ENCODE results near the gene CERT1. TPM values are rescaled to one million over a fixed set of nuclear protein-coding genes. Genes with fewer than 3 reads are reported as not detected.

The CERT1 gene
- total RNA-seq, 1 donor from 2014 or later = 38.3 TPM

DNA sequence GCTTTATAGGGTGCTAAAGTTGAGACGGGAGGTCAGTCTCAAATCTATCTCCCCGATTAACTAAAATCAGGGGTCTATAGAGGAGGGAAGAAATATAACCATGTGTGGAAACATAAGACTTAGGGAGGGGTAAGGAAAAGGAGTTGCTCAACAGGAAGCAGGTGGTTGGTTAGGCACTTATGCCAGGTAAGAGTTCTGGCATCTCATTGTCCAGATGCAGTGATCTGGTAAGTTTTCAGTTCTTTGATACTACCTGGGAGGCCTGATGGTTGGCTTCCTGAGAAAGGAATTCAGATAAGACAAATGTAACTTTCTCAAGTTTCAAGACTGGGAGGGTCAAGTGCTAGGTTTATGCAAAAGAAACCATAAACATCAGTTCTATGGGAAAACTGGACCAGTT is 47.7 kb downstream of the CERT1 start:
- Mint-ChIP-seq H3K4me3 (no peak overlapping the region), H3K36me3 (peaks cover 25% of the 10 kb centered on the region), H3K9me3 (peaks cover 18% of the 10 kb centered on the region), H3K27ac (no peak overlapping the region), H3K27me3 (ENCODE audit: low read depth) (no peaks in the 10 kb centered on the region), H3K4me1 (peaks cover 14% of the 10 kb centered on the region)
- TF ChIP-seq, protein P1, sequence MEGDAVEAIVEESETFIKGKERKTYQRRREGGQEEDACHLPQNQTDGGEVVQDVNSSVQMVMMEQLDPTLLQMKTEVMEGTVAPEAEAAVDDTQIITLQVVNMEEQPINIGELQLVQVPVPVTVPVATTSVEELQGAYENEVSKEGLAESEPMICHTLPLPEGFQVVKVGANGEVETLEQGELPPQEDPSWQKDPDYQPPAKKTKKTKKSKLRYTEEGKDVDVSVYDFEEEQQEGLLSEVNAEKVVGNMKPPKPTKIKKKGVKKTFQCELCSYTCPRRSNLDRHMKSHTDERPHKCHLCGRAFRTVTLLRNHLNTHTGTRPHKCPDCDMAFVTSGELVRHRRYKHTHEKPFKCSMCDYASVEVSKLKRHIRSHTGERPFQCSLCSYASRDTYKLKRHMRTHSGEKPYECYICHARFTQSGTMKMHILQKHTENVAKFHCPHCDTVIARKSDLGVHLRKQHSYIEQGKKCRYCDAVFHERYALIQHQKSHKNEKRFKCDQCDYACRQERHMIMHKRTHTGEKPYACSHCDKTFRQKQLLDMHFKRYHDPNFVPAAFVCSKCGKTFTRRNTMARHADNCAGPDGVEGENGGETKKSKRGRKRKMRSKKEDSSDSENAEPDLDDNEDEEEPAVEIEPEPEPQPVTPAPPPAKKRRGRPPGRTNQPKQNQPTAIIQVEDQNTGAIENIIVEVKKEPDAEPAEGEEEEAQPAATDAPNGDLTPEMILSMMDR (IDR thresholded peaks at IDR 0.05; ENCODE audit: unreplicated experiment) = no peak
- DNase-seq (ENCODE audit: low spot score in 2 of 2, unreplicated experiment in 2 of 2) = no peak

DNA sequence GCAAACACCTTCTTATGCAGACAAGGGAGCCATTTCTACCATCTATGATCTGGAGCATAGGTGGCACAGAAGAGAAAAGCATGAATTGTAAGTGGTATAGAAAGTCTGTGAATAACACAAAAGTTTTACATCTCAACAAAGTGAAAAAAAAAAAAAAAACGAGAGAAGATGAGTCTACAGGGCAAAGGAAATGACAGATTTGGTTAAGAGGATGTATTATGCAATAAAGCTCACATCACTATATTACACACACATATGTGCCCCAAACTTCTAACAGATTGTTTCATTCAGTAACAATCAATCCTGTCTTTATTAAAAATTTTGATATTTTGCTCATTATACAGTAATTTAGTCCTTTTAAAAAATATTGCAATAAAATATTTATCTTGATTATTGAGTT is 49.8 kb downstream of the CERT1 start:
- Mint-ChIP-seq H3K4me3 (no peak overlapping the region), H3K27ac (no peak overlapping the region), H3K36me3 (peaks cover 15% of the 10 kb centered on the region), H3K9me3 (peaks cover 9% of the 10 kb centered on the region), H3K4me1 (peaks cover 13% of the 10 kb centered on the region), H3K27me3 (ENCODE audit: low read depth) (no peaks in the 10 kb centered on the region)
- TF ChIP-seq, protein P1 (IDR thresholded peaks at IDR 0.05; ENCODE audit: unreplicated experiment) = no peak
- no peak for DNase-seq (ENCODE audit: low spot score in 2 of 2, unreplicated experiment in 2 of 2)

DNA sequence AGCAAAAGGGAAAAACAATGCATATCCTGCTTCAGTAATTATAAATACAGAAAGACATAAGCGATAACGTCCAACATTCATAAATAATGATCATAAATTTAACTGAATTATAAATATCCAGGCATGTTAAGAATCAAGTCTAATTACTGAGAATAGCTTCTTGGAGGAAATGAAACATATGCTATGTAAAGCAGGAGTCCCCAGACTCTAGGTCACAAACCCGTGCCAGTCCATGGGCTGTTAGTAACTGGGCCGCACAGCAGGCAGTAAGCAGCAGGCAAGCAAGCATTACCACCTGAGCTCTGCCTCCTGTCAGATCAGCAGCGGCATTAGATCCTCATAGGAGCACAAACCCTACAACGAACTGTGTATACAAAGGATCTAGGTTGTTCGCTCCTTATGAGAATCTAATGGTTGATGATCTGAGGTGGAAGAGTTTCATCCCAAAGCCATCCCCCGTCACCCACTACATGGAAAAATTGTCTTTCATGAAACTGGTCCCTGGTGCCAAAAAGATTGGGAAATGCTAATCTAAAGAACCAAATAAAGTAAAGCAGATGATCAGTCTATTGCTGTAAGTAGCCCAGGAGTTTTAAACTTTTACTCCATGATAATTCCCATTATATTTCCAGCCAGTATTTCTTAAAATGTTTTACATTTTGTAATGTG is 50.4 kb downstream of the CERT1 start:
- Mint-ChIP-seq H3K9me3 (peaks cover 9% of the 10 kb centered on the region), H3K27ac (no peak overlapping the region), H3K27me3 (ENCODE audit: low read depth) (no peaks in the 10 kb centered on the region), H3K4me1 (peaks cover 7% of the 10 kb centered on the region), H3K4me3 (no peak overlapping the region), H3K36me3 (peaks cover 15% of the 10 kb centered on the region)
- DNase-seq (ENCODE audit: low spot score in 2 of 2, unreplicated experiment in 2 of 2) = no peak
- TF ChIP-seq, protein P1 (IDR thresholded peaks at IDR 0.05; ENCODE audit: unreplicated experiment) = no peak

DNA sequence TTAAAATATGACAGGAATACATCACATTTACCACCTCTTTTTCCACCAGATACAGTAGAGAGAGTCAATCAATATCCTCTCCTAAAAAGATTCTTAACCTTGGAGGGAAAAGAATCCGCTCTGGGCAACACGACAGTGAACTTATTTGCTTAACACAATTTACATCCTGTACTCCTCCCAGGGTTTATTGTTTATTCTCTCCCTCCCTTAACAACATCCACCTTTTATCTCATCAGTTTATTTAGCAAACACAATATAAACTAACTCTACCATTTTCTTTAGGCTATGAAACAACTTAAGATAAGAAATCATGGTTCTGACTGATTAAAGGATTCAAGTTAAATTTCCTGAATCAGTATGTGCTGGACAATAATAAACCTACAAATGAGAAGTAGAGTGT is 50.9 kb downstream of the CERT1 start:
- H3K9me3 Mint-ChIP-seq = peaks cover 9% of the 10 kb centered on the region
- peaks cover 3% of the 10 kb centered on the region for H3K4me1 Mint-ChIP-seq
- no peak for DNase-seq (ENCODE audit: low spot score in 2 of 2, unreplicated experiment in 2 of 2)
- H3K27me3 Mint-ChIP-seq (ENCODE audit: low read depth) = no peaks in the 10 kb centered on the region
- no peak overlapping the region for H3K27ac Mint-ChIP-seq
- no peak overlapping the region for H3K4me3 Mint-ChIP-seq
- H3K36me3 Mint-ChIP-seq = peaks cover 19% of the 10 kb centered on the region
- TF ChIP-seq, protein P1 (IDR thresholded peaks at IDR 0.05; ENCODE audit: unreplicated experiment) = no peak

DNA sequence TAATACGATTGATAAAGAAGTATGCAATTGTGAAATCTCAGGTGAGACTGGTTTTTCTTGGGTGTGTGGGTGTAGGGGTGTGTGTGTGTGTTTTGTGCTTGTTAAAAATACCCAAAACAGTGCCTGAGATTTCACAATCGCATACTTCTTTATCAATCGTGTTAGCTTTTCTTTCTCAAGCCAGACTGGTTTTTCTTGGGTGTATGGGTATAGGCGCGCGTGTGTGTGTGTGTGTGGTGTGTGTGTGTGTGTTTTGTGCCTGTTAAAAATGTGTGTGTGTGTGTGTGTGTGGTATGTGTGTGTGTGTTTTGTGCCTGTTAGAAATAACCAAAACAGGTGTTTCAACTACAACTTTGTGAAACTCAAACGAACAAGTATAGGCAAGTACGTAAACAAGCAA is 53.7 kb downstream of the CERT1 start:
- TF ChIP-seq, protein P1 (IDR thresholded peaks at IDR 0.05; ENCODE audit: unreplicated experiment) = no peak
- Mint-ChIP-seq H3K36me3 (peaks cover 26% of the 10 kb centered on the region), H3K9me3 (peaks cover 6% of the 10 kb centered on the region), H3K4me1 (peaks cover 5% of the 10 kb centered on the region), H3K27me3 (ENCODE audit: low read depth) (no peaks in the 10 kb centered on the region), H3K4me3 (no peak overlapping the region), H3K27ac (no peak overlapping the region)
- DNase-seq (ENCODE audit: low spot score in 2 of 2, unreplicated experiment in 2 of 2) = no peak
